Kidney epithelial cell (primary cell): ENCODE measurements around the gene RNF4. TPM values are rescaled to one million over a fixed set of nuclear protein-coding genes. Genes with fewer than 3 reads are reported as not detected.
A peak's percentile ranks its signal among the peaks of the same experiment; 100 is the strongest.
"Not testable (repeated sequence)": the region's sequence is repeated elsewhere in the genome, so short reads cannot be mapped to it uniquely, and the experiment has no call there.

Experiments used
- DNase-seq: peaks from one replicate; pipeline ENCODE4 v3.0.0-alpha.2; 2010; ENCODE audit warnings: low read depth
- H3K27me3 ChIP-seq: 2 replicates; pipeline ENCODE4 v1.6.0; 2011; ENCODE audit warnings: low read length; ENCODE audit not compliant: control insufficient read depth, insufficient read depth
- H3K36me3 ChIP-seq: 2 replicates; pipeline ENCODE4 v1.5.1; 2011; ENCODE audit warnings: low read length; ENCODE audit not compliant: control insufficient read depth, insufficient read depth
- H3K4me3 ChIP-seq: 2 replicates; pipeline ENCODE4 v1.5.1; 2011; ENCODE audit warnings: low read depth, mild to moderate bottlenecking, control low read depth, low read length
- total RNA-seq: library from RNA; depleted of rRNA; stranded (reverse); fragments of >200 nt; gene quantifications from 2 replicates; pipeline ENCODE4 v1.2.3, GENCODE V29; 2015
- TF ChIP-seq, protein P1 (sequence below): IDR thresholded peaks from 2 replicates; pipeline ENCODE4 v1.5.1; 2011; ENCODE audit warnings: mild to moderate bottlenecking, moderate library complexity, low read length, control low read depth, inconsistent platforms; ENCODE audit not compliant: insufficient read depth, poor library complexity, severe bottlenecking

RNF4 gene
- total RNA-seq, 1 donor from 2014 or later: 88.7 TPM

GRCh38 chr4:2536193-2537010 is 67.5 kb downstream of the RNF4 start, which contains the start of gene FAM193A:
Gene FAM193A (plus strand): TSS chr4:2536647. CDS start chr4:2536916, 269 bp downstream.
- Histone ChIP-seq H3K36me3 (no peaks in the 10 kb centered on the region), H3K27me3 (no peaks in the 10 kb centered on the region), H3K4me3 (peak within 1 kb of the TSS; percentile 70)
- TF ChIP-seq, protein P1, sequence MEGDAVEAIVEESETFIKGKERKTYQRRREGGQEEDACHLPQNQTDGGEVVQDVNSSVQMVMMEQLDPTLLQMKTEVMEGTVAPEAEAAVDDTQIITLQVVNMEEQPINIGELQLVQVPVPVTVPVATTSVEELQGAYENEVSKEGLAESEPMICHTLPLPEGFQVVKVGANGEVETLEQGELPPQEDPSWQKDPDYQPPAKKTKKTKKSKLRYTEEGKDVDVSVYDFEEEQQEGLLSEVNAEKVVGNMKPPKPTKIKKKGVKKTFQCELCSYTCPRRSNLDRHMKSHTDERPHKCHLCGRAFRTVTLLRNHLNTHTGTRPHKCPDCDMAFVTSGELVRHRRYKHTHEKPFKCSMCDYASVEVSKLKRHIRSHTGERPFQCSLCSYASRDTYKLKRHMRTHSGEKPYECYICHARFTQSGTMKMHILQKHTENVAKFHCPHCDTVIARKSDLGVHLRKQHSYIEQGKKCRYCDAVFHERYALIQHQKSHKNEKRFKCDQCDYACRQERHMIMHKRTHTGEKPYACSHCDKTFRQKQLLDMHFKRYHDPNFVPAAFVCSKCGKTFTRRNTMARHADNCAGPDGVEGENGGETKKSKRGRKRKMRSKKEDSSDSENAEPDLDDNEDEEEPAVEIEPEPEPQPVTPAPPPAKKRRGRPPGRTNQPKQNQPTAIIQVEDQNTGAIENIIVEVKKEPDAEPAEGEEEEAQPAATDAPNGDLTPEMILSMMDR: no peak
- peak; percentile 96 for DNase-seq

- TF ChIP-seq, protein P1: no peak
- Histone ChIP-seq H3K27me3 (no peaks in the 10 kb centered on the region), H3K36me3 (no peaks in the 10 kb centered on the region), H3K4me3 (peak overlapping the region; percentile 70)
- DNase-seq: no peak
These were observed 68.3 kb downstream of the RNF4 start for GRCh38 chr4:2537011-2537830.

DNA sequence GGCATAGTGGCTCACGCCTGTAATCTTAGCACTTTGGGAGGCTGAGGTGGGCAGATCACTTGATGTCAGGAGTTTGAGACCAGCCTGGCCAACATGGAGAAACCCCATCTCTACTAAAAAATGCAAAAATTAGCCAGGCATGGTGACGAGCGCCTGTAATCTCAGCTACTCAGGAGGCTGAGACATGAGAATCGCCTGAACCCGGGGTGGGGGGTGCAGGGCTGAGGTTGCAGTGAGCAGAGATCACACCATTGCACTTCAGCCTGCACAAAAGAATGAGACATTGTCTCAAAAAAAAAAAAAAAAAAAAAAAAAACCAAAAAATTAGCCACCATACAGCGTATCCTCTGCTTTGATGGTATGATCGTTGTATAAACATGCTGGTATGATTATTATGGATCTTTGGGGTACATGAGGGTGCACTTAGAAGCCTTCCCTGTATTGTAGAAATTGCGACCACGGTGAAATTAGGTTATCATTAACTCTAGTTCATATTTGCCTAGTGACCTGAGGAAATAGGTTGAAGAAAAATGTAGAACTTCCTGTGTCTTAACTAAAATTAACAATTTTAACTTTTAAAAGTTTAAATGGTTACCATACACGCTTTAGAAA is 74.8 kb downstream of the RNF4 start:
- DNase-seq, H3K27me3 ChIP-seq, H3K36me3 ChIP-seq, H3K4me3 ChIP-seq: not testable (repeated sequence)

DNA sequence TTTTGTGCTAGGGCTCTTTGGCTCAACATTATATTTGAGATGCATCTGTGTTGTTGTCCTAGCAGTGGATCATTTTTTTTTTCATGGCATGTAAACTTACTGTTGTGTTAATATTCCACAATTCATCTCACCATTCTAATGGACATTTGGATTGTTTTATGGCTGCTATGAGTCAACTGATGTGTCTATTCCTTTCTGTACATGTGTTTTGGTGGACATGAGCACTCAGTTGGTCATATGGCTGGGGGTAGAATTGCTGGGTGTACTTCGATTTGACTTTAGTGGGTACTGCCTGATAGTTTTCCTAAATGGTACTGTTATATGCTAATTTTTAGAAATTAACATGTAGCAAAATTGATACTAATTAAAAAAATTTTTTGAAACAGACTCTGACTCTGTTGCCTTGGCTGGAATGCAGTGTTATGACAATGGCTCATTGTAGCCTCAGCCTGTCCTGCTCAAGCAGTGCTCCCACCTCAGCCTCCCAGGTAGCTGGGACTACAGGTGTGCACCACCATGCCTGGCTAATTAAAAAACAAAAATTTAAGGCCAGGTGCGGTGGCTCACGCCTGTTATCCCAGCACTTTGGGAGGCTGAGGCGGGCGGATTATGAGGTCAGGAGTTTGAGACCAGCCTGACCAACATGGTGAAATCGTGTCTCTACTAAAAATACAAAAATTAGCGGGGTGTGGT is 76.6 kb downstream of the RNF4 start:
- Histone ChIP-seq H3K27me3 (no peaks in the 10 kb centered on the region), H3K36me3 (no peaks in the 10 kb centered on the region), H3K4me3 (no peak overlapping the region)
- TF ChIP-seq, protein P1: no peak
- DNase-seq: no peak

GRCh38 chr4:2546286-2546823 is 77.4 kb downstream of the RNF4 start:
- H3K36me3 ChIP-seq: no peaks in the 10 kb centered on the region
- TF ChIP-seq, protein P1: no peak
- no peak overlapping the region for H3K4me3 ChIP-seq
- no peak for DNase-seq
- no peaks in the 10 kb centered on the region for H3K27me3 ChIP-seq

DNA sequence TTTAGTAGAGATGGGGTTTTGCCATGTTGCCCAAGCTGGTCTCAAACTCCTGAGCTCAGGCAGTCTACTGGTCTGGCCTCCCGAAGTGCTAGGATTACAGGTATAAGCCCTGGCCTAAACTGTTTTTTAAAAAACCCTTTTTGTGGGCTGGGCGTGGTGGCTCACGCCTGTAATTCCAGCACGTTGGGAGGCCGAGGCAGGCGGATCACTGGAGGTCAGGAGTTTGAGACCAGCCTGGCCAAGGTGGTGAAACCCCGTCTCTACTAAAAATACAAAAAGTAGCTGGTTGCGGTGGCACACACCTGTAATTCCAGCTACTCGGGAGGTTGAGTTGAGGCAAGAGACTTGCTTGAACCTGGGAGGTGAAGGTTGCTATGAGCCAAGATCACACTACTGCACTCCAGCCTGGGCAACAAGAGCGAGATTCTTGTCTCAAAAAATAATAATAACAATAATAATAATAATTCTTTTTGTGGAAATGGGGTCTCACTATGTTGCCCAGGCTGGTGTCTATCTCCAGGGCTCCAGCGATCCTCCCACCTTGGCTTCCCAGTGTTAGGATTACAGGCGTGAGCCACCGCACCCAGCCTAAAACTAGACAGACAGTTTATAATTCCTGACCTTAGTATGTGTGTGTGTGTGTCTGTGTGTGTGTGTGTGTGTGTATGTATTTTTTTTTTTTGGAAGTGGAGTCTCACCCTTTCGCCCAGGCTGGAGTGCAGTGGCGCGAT is 78.2 kb downstream of the RNF4 start:
- DNase-seq, H3K4me3 ChIP-seq, H3K36me3 ChIP-seq, H3K27me3 ChIP-seq: not testable (repeated sequence)
